ENCODE results near the gene KPNB1. TPM values are rescaled to one million over a fixed set of nuclear protein-coding genes. Genes with fewer than 3 reads are reported as not detected.

KPNB1 gene
- total and polyA plus RNA-seq, 2 of the 8 experiments (the other 6 are each of a cell fraction or from before 2014, with no cell fraction given): 171 to 625 TPM

DNA sequence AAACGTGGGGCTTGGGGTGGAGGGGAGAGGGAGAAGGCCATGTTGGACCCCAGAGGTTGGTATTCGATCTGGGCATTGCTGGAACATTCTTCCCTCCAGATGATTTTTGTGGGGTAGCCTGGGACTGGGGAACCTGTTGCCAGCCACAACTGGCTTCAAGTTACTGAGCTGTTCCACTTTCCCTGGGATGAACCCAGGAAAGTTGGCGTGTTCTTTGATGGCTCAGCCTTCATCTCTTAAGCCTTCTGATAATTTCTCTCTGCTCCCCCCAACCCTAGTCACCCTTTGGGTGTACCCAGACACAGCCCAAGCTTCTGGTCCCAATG lies 85.4 kb downstream of the KPNB1 start:
- Histone ChIP-seq H4K5ac (ENCODE audit: insufficient read length, low read depth, low read length) (no peak overlapping the region), H3K4me3 (ENCODE audit: extremely low read depth in 1 of 4, insufficient read depth in 2 of 4, low read depth in 3 of 4, low read length in 4 of 4) (no peak overlapping the region), H2BK5ac (ENCODE audit: low read depth, low read length) (no peak overlapping the region), H3K27ac (ENCODE audit: low read depth, low read length) (no peak overlapping the region), H4K91ac (replicated peaks; ENCODE audit: insufficient read length, low read length) (no peak overlapping the region), H2BK120ac (replicated peaks; ENCODE audit: low read depth, low read length) (no peak overlapping the region), H3K79me2 (ENCODE audit: control insufficient read depth in 1 of 2, insufficient read depth in 2 of 2, low read length in 2 of 2) (no peaks in the 10 kb centered on the region), H3K9ac (replicated peaks in 1 of 4; ENCODE audit: extremely low read depth in 1 of 4, low read depth in 3 of 4, low read length in 3 of 4) (no peak overlapping the region), H2AK5ac (ENCODE audit: low read depth, low read length) (0 out of 2 replicates have a peak overlapping the region, but pooled peaks have one; percentile 13), H3K4me2 (ENCODE audit: insufficient read depth in 1 of 2, low read depth in 2 of 2, low read length in 2 of 2) (no peak overlapping the region), H2BK20ac (ENCODE audit: low read length) (no peak overlapping the region), H3K4ac (replicated peaks; ENCODE audit: insufficient read length, low read depth, low read length) (no peak overlapping the region), H3K23ac (ENCODE audit: insufficient read length) (no peak overlapping the region), H3K36me3 (ENCODE audit: control insufficient read depth in 2 of 4, insufficient read depth in 4 of 4, low read length in 3 of 4) (peaks cover 0 to 4% (median 0%) of the 10 kb centered on the region in 4 experiments; a peak in 1 of 8 replicates), H2AFZ (ENCODE audit: low read length) (no peak overlapping the region), H2BK15ac (ENCODE audit: low read length) (no peak overlapping the region), H3K18ac (ENCODE audit: extremely low read depth, low read length) (no peak overlapping the region), H4K8ac (ENCODE audit: extremely low read depth, insufficient read depth, low read length) (no peak overlapping the region), H2BK12ac (ENCODE audit: low read depth, low read length) (no peak overlapping the region), H3K27me3 (replicated peaks in 1 of 4; ENCODE audit: control insufficient read depth in 3 of 4, extremely low read depth in 1 of 4, insufficient read depth in 3 of 4, low read length in 3 of 4) (peaks cover 28 to 58% (median 50%) of the 10 kb centered on the region in 4 experiments), H3K9me3 (ENCODE audit: insufficient read depth in 2 of 2, low read depth in 1 of 2, low read length in 1 of 2) (no peaks in the 10 kb centered on the region), H4K20me1 (replicated peaks in 1 of 2; ENCODE audit: control insufficient read depth in 1 of 2, insufficient read depth in 2 of 2, low read length in 2 of 2) (peaks cover 0 to 2% of the 10 kb centered on the region in 2 experiments), H3K4me1 (replicated peaks in 1 of 4; ENCODE audit: control insufficient read depth in 3 of 4, insufficient read depth in 4 of 4, low read length in 3 of 4) (peaks cover 0 to 3% (median 1%) of the 10 kb centered on the region in 4 experiments; a peak in 2 of 7 replicates), H3K56ac (replicated peaks; ENCODE audit: insufficient read length, low read depth, low read length) (no peak overlapping the region), H3K79me1 (ENCODE audit: low read depth, low read length) (no peaks in the 10 kb centered on the region), H3K14ac (ENCODE audit: insufficient read length) (no peak overlapping the region), H3K23me2 (ENCODE audit: low read depth, low read length) (peaks cover 9% of the 10 kb centered on the region)
- CTCF ChIA-PET (ENCODE audit: partially characterized antibody): interaction anchor here (0.6 to 24.7 kb wide), 6 partner anchors 7 to 62 kb away, joined by 3 to 441 read pairs (median 10); partner anchors contain the start of gene TBKBP1
- POLR2A ChIA-PET (ENCODE audit: partially characterized antibody): no interaction called here
- FAIRE-seq (no peak), DNase-seq (ENCODE audit: low read depth in 1 of 2, low spot score in 2 of 2) (no peak)
- WGBS, 2 experiments (ENCODE audit: extremely low coverage in 1 of 2, insufficient coverage in 1 of 2, insufficient read length in 1 of 2, insufficient replicate concordance in 2 of 2, low coverage in 1 of 2, low lambda C conversion rate in 2 of 2, missing lambda C conversion rate in 1 of 2): 73% methylated on average over 3 of the region's 3 CpGs; no CpG with 5 or more reads in 1 of the 2 experiments
